D341Med (cell line): Measurements from ENCODE around the gene SYTL2.

ENCODE experiments used
- DNase-seq: peaks from one replicate; pipeline ENCODE4 v3.0.0; 2012; ENCODE audit warnings: low spot score

The SYTL2 gene

DNA sequence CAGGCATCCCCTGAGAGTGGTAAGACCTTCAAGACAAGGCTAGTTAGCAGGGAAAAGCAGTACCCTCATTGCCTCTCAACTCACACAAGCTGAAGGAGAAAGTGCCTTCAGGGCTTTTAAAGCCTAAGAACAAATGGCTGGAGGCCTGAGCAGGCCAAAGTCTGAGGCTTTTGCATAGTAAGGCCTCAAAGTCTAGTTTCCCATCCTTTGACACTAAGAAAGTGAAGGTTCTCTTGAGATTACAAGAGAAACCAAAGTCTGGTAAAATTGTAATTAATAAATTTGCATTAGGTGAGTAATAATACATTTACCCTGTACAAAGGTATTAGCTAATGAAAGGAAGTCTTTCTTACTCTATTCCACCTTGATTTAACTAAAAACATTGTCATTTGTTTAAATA is 78.0 kb downstream of the SYTL2 start:
- DNase-seq = no peak

DNA sequence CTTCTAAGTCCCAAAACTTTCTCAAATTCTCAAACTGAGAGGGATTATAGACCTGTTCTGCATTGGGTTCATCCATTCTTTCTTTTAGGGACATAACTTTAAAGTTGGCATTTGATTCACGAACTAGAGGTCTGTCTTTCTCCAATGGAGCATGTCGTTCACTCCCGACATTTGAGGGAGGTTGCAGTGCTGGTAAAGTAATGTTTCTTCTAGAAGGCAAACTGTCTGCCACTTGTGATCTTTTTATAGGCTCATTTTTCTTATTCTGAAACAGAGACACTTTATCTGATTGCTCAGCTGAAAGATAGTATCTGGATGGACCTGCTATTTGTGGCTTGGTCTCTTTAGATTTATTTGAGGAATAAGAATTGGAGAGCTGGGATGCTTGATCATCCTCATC is 84.6 kb downstream of the SYTL2 start:
- no peak for DNase-seq

DNA sequence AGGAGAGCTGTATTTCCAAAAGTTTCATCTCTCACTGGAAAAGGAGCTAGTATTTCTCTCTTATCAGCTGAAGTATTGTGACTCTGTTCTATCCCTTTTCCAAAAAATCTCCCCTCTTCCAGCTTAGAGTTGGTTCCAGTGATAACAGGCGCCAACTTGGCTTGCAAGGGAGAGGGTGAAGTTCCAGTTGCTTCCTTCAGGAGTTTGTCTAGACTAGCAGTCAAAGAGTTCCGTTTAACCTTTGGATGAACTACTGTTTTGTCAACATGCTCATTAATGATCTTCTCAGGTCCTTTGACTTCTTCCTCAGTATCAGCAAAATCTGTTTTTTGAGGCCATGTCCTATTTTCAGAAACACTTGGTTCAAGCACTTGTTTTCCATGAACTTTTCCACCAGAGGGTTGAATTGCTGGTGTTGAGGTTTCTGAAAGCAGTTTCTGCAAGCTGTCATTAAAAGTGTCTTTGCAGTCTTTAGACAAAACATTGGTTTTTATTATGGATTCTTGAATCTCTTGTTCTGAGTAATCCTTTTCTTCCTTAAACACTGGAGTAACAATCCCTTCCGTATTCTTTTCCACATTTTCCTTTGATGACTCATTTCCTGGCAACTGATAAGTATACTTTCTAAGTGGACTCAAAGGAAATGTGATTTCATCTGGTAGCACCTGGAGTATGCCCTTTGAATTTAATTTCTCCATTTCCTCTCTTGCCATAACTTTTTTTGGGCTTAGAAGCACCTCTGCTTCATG is 85.3 kb downstream of the SYTL2 start:
- DNase-seq = no peak

DNA sequence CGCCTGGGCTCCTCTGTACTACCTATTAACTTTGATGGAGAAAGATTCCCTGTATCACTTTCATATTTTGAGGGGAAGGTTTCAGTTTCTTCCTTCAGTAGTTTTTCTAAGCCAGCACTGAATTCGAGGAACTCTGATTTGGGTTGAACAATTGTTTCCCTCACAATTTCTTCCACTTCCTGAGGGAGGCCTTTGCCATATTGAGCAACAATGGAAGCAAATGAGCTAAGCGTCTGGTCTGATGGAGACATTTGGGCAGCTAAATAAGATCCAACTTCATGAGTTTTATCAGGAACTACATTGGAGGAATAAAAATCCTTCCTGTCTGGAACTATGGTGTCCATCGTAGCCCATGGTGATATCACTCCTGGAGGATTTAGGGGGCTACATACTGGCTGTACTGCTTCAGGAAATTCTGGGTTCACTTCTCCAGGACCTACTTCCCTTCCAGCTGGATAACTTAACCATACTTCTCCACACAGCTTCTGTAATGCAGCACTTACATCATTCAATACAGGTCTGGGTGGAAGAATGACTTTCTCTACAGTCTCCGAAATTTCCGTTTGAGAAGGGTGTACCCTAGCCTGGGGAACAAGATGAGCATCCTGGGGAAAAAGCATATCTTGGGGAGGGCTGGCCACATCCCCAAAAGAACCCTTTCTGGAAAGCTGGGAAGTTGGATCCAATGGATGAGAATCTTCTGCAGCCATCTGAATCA is 86.0 kb downstream of the SYTL2 start:
- DNase-seq = no peak

DNA sequence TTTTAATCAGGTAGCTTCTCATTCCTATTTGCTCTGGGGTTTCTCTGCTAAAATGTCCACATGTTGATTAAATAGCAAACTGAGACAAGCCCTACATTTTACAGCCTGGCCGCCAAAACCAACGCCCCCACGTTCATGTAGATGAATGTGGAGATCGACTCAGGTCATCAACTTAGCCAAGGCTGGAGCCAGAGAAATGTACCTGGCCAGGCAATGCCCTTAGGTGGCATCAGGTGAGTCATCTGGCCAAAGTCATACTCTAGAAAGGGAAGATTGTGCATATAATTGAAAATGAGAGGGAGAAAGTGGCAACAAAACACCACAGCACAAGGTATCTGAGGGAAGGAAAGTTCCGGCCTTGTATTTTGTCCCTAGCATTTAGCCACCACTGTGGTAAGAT is 87.9 kb downstream of the SYTL2 start:
- DNase-seq = no peak

DNA sequence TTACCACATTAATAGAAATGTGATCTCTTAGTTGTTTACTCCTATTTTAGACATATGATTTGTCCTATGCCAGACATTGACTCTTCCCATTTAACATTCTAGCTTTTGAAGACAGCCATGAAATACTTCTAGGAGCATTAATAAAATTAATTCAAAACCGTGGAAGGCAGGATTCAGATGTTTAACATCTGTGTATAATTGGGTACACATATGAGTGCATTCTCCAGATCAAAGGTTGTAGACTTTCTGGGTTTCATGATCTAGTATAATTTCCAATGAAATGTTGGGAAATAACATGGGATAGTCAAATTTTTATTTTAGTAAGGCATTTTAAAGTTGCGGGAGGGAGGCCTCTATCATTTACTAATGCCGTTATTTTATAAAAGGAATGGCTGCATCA is 89.8 kb downstream of the SYTL2 start:
- no peak for DNase-seq

DNA sequence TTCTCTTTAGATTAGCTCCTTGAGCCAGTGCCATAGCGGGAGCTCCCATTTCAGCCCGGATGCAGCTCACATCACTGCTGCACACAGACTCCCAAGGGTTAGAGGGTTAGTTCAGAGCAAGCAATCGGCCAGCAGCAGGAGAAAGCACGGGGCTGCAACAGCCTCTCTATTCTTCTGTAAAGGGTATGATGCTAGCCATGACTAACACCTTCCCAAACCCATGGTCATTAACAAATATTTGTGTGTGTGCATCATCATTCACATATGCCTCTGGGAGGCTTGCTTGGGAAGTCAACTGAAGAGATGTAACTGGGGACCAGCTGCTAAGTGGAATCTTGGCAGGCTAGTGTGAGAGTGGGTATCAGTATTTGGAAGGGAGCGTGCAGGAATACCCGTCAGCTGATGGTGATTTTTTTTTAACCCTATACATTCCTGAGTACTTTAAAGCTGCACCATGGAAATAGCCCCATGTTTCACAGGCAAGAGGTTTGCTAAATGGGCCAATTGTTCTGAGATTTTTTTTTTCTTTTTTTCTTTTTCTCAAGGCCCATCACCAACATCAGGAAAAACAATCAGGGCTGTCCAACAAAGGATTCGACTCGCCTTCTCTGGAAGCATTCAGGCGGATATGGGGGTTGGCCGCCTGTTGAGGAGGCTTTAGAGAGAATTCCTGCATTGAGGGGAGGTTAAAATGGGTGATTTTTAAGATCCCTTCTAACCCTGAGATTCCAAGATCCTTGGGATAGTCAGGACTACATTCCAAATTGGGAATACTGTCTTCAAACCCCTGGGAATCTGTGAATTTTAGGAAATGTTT is 91.7 kb downstream of the SYTL2 start:
- peak; percentile 25 for DNase-seq

- no peak for DNase-seq
Measured at GRCh38 chr11:85718126-85718943, 92.6 kb downstream of the SYTL2 start.

- DNase-seq = no peak
Measured at GRCh38 chr11:85717429-85717828, 93.5 kb downstream of the SYTL2 start.

- no peak for DNase-seq
Measured at GRCh38 chr11:85712953-85713352, 98.0 kb downstream of the SYTL2 start.

- no peak for DNase-seq
Measured at GRCh38 chr11:85710917-85711316, 100.0 kb downstream of the SYTL2 start.

GRCh38 chr11:85709941-85710702 is 100.8 kb downstream of the SYTL2 start:
- no peak for DNase-seq

GRCh38 chr11:85705800-85706199 is 105.1 kb downstream of the SYTL2 start:
- no peak for DNase-seq

- no peak for DNase-seq
Measured at GRCh38 chr11:85704967-85705366, 106.0 kb downstream of the SYTL2 start.

- no peak for DNase-seq
Measured at GRCh38 chr11:85699957-85700741, 110.8 kb downstream of the SYTL2 start.

DNA sequence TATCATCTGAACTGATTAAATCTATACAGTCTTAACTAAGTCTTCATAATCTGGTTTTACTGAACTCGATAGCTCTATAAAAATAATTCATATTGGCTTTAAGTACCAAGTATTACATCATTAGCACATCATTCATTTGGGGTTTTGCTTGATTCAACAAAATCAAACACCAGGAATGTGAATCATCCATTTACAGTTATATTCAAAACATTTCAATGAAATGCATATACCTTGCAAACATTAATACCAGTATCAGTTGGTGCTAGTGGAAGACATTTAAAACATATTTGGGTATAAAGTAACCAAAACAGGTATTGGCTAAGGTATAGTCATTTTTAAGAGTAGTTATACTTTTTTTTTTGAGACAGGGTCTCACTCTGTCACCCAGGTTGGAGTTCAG is 112.7 kb downstream of the SYTL2 start:
- no peak for DNase-seq

DNA sequence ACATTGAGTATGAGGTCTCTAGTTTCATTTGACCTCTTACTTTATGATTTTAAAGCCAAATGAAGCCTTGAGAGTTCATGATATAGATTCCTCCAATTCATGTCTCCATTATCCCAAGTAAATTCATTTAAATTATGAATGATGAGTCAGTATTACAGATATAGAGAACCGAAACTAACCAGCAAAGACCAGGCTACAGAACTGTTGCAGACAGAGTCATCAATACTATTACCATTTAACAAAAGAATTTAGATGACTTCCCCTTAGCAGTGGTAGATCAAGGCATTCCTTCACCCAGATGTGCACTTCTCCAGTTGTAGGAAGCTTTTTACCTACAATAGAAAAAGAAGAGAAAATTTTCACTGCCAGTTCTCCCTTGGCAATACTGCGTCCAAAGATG is 113.2 kb downstream of the SYTL2 start:
- DNase-seq = no peak

DNA sequence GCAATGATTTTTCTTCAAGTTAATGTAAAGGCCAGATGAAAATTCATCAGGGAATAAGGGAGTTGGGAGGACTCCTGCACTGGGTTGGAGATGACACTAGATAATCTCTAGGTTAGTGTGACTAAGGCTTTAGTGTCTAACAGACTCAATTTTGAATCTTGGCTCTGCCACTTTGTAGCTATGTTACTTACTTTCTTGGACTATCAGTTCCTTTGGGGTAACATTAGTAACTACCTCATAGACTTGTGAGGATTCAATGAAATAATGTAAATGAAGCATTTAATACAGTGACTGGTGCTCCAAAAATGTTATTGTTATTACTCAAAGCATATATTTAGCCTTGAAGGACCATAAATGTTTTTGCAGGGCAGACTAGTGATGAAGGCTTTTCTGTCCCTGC is 115.4 kb downstream of the SYTL2 start:
- no peak for DNase-seq

GRCh38 chr11:85694385-85694980 is 116.5 kb downstream of the SYTL2 start:
- DNase-seq = peak; percentile 34
